Breast epithelium (tissue), 4 donors: ENCODE results near the gene TMEM273. TPM values are rescaled to one million over a fixed set of nuclear protein-coding genes. Genes with fewer than 3 reads are reported as not detected.

Experiments used
- DNase-seq, 2 donors: peaks; one replicate each; pipeline ENCODE4 v3.0.0-alpha.2; 2019; ENCODE audit warnings: low spot score in 2 of 2
- H3K27ac ChIP-seq, 2 donors: fragments of 200-600 bp; sonication (generic) in 1 of 2; one replicate each; pipeline ENCODE4 v1.5.1; 2016 to 2019; ENCODE audit warnings: mild to moderate bottlenecking in 1 of 2
- H3K27me3 ChIP-seq, 2 donors: fragments of 200-600 bp; sonication (generic) in 1 of 2; one replicate each; pipeline versions ENCODE4 v1.5.1 to v1.6.0; 2017 to 2019; ENCODE audit warnings: control low read depth in 1 of 2, mild to moderate bottlenecking in 1 of 2
- H3K36me3 ChIP-seq: fragments of 200-600 bp; one replicate; pipeline ENCODE4 v1.5.1; 2019
- H3K4me1 ChIP-seq, 2 donors: fragments of 200-600 bp; sonication (generic); one replicate each; pipeline ENCODE4 v1.5.1; 2016 to 2019; ENCODE audit warnings: control low read depth in 1 of 2
- H3K4me3 ChIP-seq, 3 donors: fragments of 200-600 bp; sonication (generic); 1 replicate in 2 of 3; 2 replicates in 1 of 3; pipeline ENCODE4 v1.5.1; 2016 to 2019; ENCODE audit warnings: mild to moderate bottlenecking in 3 of 3, moderate library complexity in 2 of 3
- H3K9me3 ChIP-seq, 2 donors: fragments of 200-600 bp; sonication (generic) in 1 of 2; one replicate each; pipeline ENCODE4 v1.5.1; 2016 to 2019; ENCODE audit warnings: control low read depth in 1 of 2
- CTCF ChIP-seq, 3 donors: fragments of 450-650 bp; IDR thresholded peaks; one replicate each; pipeline ENCODE4 v1.5.1; 2016 to 2017; ENCODE audit warnings: antibody characterized with exemption in 3 of 3, mild to moderate bottlenecking in 3 of 3, moderate library complexity in 3 of 3
- POLR2A ChIP-seq: fragments of 450-650 bp; IDR thresholded peaks from one replicate; pipeline ENCODE4 v1.6.1; 2016; ENCODE audit warnings: antibody characterized with exemption, mild to moderate bottlenecking, moderate library complexity
- POLR2AphosphoS5 ChIP-seq, 3 donors: sonication (generic); formaldehyde crosslinking; IDR thresholded peaks; one replicate each; pipeline ENCODE4 v1.6.1; 2017; ENCODE audit warnings: antibody characterized with exemption in 3 of 3
- intact Hi-C: fragments of 100-400 bp; cut with DNase I; formaldehyde crosslinking; loops from one replicate; pipeline ENCODE4 v1.15.1; 2023; ENCODE audit warnings: low total_unique reads
- total RNA-seq, 3 donors: library from RNA; depleted of rRNA; stranded (reverse); fragments of >200 nt; gene quantifications; one replicate each; pipeline ENCODE4 v1.1.0, GENCODE V29; 2016

Gene TMEM273
- total RNA-seq, 3 donors from 2014 or later, result 9.1 to 29.8 (median 18.4) TPM

GRCh38 chr10:49152663-49153062, 35.5 kb downstream of the TMEM273 start:
- Histone ChIP-seq H3K36me3 (no peaks in the 10 kb centered on the region), H3K27me3 (no peaks in the 10 kb centered on the region), H3K4me1 (no peaks in the 10 kb centered on the region), H3K4me3 (no peak overlapping the region), H3K9me3 (peaks cover 3 to 6% of the 10 kb centered on the region in 2 donors), H3K27ac (no peak overlapping the region)
- intact Hi-C loops, result no loop called here
- DNase-seq, result no peak
- no peak for TF ChIP-seq POLR2A
- TF ChIP-seq POLR2AphosphoS5 (IDR thresholded peaks at IDR 0.05), result no peak
- no peak for TF ChIP-seq CTCF (IDR thresholded peaks at IDR 0.05)

GRCh38 chr10:49152037-49152436, 36.2 kb downstream of the TMEM273 start:
- Histone ChIP-seq H3K4me1 (no peaks in the 10 kb centered on the region), H3K4me3 (no peak overlapping the region), H3K27me3 (no peaks in the 10 kb centered on the region), H3K9me3 (peaks cover 7 to 13% of the 10 kb centered on the region in 2 donors), H3K27ac (no peak overlapping the region), H3K36me3 (no peaks in the 10 kb centered on the region)
- intact Hi-C loops, result no loop called here
- TF ChIP-seq POLR2A (no peak), POLR2AphosphoS5 (IDR thresholded peaks at IDR 0.05) (no peak)
- no peak for DNase-seq

DNA sequence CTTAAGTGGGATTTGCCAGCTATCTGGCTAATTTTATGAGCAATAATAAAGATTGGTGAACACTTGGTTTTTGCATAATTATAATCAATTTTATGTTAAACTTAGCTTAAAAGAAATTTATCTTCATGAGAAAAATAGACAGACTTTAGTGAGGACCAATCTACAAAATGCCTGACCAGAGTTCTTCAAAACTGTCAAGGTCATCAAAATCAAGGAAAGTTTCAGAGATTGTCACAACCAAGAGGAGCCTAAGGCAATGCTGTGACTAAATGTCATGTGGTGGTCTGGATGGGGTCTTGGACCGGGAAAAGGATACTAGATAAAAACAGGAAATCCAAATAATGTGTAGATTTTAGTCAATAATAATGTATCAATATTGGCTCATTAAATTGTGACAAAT, 36.7 kb downstream of the TMEM273 start:
- H3K4me1 ChIP-seq, result no peaks in the 10 kb centered on the region
- intact Hi-C loops, result no loop called here

GRCh38 chr10:49151025-49151445, 37.2 kb downstream of the TMEM273 start:
- intact Hi-C loops, result no loop called here
- H3K4me1 ChIP-seq, result no peaks in the 10 kb centered on the region
- no peaks in the 10 kb centered on the region for H3K36me3 ChIP-seq
- no peak overlapping the region for H3K27ac ChIP-seq
- TF ChIP-seq POLR2A (no peak), CTCF (IDR thresholded peaks at IDR 0.05) (no peak), POLR2AphosphoS5 (IDR thresholded peaks at IDR 0.05) (no peak)
- no peaks in the 10 kb centered on the region for H3K27me3 ChIP-seq
- peaks cover 7 to 15% of the 10 kb centered on the region in 2 donors for H3K9me3 ChIP-seq
- H3K4me3 ChIP-seq, result no peak overlapping the region
- no peak for DNase-seq

More for the DNA sequence above, 36.7 kb downstream of the TMEM273 start:
- Histone ChIP-seq H3K9me3 (peaks cover 7 to 15% of the 10 kb centered on the region in 2 donors), H3K27ac (no peak overlapping the region), H3K36me3 (no peaks in the 10 kb centered on the region), H3K4me3 (no peak overlapping the region), H3K27me3 (no peaks in the 10 kb centered on the region)
- DNase-seq, result no peak
- TF ChIP-seq POLR2AphosphoS5 (IDR thresholded peaks at IDR 0.05), result no peak
- no peak for TF ChIP-seq CTCF (IDR thresholded peaks at IDR 0.05)
- no peak for TF ChIP-seq POLR2A

DNA sequence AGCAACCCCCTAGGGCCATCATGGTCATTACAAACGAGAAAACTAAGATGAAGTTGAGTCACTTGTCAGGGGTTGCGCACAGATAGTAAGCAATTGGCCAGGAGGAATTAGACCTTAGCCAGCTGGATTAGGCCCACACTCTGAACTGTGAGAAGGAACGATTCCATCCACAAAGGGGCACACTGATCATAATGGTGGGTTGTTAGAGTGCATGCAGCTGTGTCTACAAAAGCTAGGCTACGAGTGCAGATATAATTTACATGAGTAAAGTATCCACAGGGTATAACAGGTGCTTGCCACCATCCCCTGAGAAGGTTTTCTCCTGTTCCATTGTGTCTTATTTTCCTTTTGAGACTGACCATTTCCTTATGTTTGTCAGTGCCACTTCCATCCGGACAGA, 37.8 kb downstream of the TMEM273 start:
- Histone ChIP-seq H3K27me3 (no peaks in the 10 kb centered on the region), H3K27ac (no peak overlapping the region), H3K9me3 (peaks cover 7 to 15% of the 10 kb centered on the region in 2 donors), H3K4me3 (no peak overlapping the region), H3K36me3 (no peaks in the 10 kb centered on the region), H3K4me1 (no peaks in the 10 kb centered on the region)
- intact Hi-C loops, result no loop called here
- no peak for DNase-seq
- TF ChIP-seq POLR2AphosphoS5 (IDR thresholded peaks at IDR 0.05) (no peak), CTCF (IDR thresholded peaks at IDR 0.05) (no peak), POLR2A (no peak)

DNA sequence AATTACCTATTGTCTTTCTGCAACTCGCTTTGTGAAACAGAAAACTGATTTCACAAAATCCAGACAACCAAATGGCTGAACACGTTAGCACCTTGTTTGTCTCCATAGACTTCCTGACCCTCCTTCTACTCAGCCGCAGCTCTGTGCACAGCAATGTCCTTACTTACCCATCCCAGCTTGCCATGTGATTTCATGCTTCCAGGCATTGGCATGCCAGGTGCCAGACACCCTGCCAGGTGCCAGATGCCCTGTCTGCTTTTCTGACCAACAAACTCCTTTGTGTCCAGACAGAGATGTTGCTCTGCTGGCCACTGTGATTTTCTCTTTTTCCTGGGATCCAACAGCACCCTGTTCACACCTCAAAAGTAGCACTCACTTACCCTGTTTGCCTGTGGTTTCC, 38.3 kb downstream of the TMEM273 start:
- Histone ChIP-seq H3K4me3 (no peak overlapping the region), H3K36me3 (no peaks in the 10 kb centered on the region), H3K9me3 (peaks cover 7 to 15% of the 10 kb centered on the region in 2 donors), H3K27ac (no peak overlapping the region), H3K4me1 (no peaks in the 10 kb centered on the region), H3K27me3 (no peaks in the 10 kb centered on the region)
- TF ChIP-seq CTCF (IDR thresholded peaks at IDR 0.05) (no peak), POLR2AphosphoS5 (IDR thresholded peaks at IDR 0.05) (no peak), POLR2A (no peak)
- no peak for DNase-seq
- intact Hi-C loops, result no loop called here
